ENCODE results near the gene BCL7A.

- TF ChIP-seq, protein P1, sequence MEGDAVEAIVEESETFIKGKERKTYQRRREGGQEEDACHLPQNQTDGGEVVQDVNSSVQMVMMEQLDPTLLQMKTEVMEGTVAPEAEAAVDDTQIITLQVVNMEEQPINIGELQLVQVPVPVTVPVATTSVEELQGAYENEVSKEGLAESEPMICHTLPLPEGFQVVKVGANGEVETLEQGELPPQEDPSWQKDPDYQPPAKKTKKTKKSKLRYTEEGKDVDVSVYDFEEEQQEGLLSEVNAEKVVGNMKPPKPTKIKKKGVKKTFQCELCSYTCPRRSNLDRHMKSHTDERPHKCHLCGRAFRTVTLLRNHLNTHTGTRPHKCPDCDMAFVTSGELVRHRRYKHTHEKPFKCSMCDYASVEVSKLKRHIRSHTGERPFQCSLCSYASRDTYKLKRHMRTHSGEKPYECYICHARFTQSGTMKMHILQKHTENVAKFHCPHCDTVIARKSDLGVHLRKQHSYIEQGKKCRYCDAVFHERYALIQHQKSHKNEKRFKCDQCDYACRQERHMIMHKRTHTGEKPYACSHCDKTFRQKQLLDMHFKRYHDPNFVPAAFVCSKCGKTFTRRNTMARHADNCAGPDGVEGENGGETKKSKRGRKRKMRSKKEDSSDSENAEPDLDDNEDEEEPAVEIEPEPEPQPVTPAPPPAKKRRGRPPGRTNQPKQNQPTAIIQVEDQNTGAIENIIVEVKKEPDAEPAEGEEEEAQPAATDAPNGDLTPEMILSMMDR (IDR thresholded peaks at IDR 0.05): no peak
- TF ChIP-seq, protein P2, sequence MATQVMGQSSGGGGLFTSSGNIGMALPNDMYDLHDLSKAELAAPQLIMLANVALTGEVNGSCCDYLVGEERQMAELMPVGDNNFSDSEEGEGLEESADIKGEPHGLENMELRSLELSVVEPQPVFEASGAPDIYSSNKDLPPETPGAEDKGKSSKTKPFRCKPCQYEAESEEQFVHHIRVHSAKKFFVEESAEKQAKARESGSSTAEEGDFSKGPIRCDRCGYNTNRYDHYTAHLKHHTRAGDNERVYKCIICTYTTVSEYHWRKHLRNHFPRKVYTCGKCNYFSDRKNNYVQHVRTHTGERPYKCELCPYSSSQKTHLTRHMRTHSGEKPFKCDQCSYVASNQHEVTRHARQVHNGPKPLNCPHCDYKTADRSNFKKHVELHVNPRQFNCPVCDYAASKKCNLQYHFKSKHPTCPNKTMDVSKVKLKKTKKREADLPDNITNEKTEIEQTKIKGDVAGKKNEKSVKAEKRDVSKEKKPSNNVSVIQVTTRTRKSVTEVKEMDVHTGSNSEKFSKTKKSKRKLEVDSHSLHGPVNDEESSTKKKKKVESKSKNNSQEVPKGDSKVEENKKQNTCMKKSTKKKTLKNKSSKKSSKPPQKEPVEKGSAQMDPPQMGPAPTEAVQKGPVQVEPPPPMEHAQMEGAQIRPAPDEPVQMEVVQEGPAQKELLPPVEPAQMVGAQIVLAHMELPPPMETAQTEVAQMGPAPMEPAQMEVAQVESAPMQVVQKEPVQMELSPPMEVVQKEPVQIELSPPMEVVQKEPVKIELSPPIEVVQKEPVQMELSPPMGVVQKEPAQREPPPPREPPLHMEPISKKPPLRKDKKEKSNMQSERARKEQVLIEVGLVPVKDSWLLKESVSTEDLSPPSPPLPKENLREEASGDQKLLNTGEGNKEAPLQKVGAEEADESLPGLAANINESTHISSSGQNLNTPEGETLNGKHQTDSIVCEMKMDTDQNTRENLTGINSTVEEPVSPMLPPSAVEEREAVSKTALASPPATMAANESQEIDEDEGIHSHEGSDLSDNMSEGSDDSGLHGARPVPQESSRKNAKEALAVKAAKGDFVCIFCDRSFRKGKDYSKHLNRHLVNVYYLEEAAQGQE (IDR thresholded peaks at IDR 0.05; ENCODE audit: insufficient read depth in 1 of 2, low read depth in 2 of 2, low read length in 1 of 2): no peak
- TF ChIP-seq POLR2AphosphoS5 (IDR thresholded peaks at IDR 0.05; ENCODE audit: low read depth, low read length): no peak
- no peak for TF ChIP-seq TCF7L2 (IDR thresholded peaks at IDR 0.05; ENCODE audit: low read depth, low read length)
Measured at GRCh38 chr12:122100568-122100967, 78.9 kb downstream of the BCL7A start.

Data from Panc1 (cell line).